Caco-2 (cell line): ENCODE results near the gene DNAH8. TPM values are rescaled to one million over a fixed set of nuclear protein-coding genes. Genes with fewer than 3 reads are reported as not detected.

ENCODE experiments used
- BruUV-seq: library from RNA; stranded (reverse); fragments of 400-500 nt; replicated peaks from 2 replicates; lab custom pipeline; 2021; lab: Mats Ljungman, UMichigan
- CTCF ChIA-PET: fragments of 300-600 bp; sonication (Branson Sonifier 250); formaldehyde crosslinking; loops from one replicate; lab custom pipeline; 2022; ENCODE audit warnings: antibody characterized with exemption; lab: Charles Lee
- POLR2A ChIA-PET: fragments of 300-600 bp; sonication (Branson Sonifier 250); formaldehyde crosslinking; loops from one replicate; lab custom pipeline; 2022; ENCODE audit warnings: antibody characterized with exemption; lab: Charles Lee
- DNase-seq, 2 experiments: peaks; one replicate each; pipeline versions ENCODE4 v3.0.0 to v3.0.0-alpha.2; 2020 to 2022
- H3K27me3 ChIP-seq: replicated peaks from 2 replicates; pipeline ENCODE4 v1.6.0; 2011; ENCODE audit warnings: low read length; ENCODE audit not compliant: control insufficient read depth, insufficient read depth
- H3K36me3 ChIP-seq: 2 replicates; pipeline ENCODE4 v1.5.1; 2011; ENCODE audit warnings: low read length; ENCODE audit not compliant: control insufficient read depth, insufficient read depth
- H3K4me1 ChIP-seq: fragments of 250-450 bp; sonication (Bioruptor Pico); 2 replicates; pipeline ENCODE4 v1.5.1; 2020; ENCODE audit warnings: mild to moderate bottlenecking
- H3K4me3 ChIP-seq: 2 replicates; pipeline ENCODE4 v1.5.1; 2011; ENCODE audit warnings: low read depth, mild to moderate bottlenecking, control low read depth, low read length
- H3K9me3 ChIP-seq: fragments of 250-450 bp; sonication (Bioruptor Pico); 2 replicates; pipeline ENCODE4 v1.5.1; 2020; ENCODE audit warnings: mild to moderate bottlenecking, moderate library complexity
- H3K27ac Mint-ChIP-seq: one replicate; pipeline ENCODE4 v1.8.0; 2022; ENCODE audit warnings: mixed read lengths; ENCODE audit not compliant: unreplicated experiment
- H3K27me3 Mint-ChIP-seq: one replicate; pipeline ENCODE4 v1.8.0; 2022; ENCODE audit warnings: mixed read lengths; ENCODE audit not compliant: insufficient read depth, unreplicated experiment
- H3K36me3 Mint-ChIP-seq: one replicate; pipeline ENCODE4 v1.8.0; 2022; ENCODE audit warnings: mild to moderate bottlenecking, mixed read lengths; ENCODE audit not compliant: insufficient read depth, unreplicated experiment
- H3K4me1 Mint-ChIP-seq: one replicate; pipeline ENCODE4 v1.8.0; 2022; ENCODE audit warnings: low read depth, mixed read lengths; ENCODE audit not compliant: unreplicated experiment
- H3K4me3 Mint-ChIP-seq: one replicate; pipeline ENCODE4 v1.8.0; 2022; ENCODE audit warnings: mild to moderate bottlenecking, moderate library complexity, mixed read lengths; ENCODE audit not compliant: unreplicated experiment
- H3K9me3 Mint-ChIP-seq: one replicate; pipeline ENCODE4 v1.8.0; 2022; ENCODE audit warnings: mixed read lengths; ENCODE audit not compliant: unreplicated experiment
- CTCF ChIP-seq, 2 experiments: fragments of 200-600 bp in 1 of 2; IDR thresholded peaks; 1 replicate in 1 of 2; 2 replicates in 1 of 2; pipeline versions ENCODE4 v1.5.1 to v1.8.0; 2011 to 2022; ENCODE audit warnings: antibody characterized with exemption in 1 of 2, control low read depth in 1 of 2, inconsistent platforms in 1 of 2, low read depth in 1 of 2, low read length in 1 of 2, mild to moderate bottlenecking in 1 of 2, moderate library complexity in 1 of 2; ENCODE audit not compliant: insufficient read depth in 1 of 2, severe bottlenecking in 1 of 2, unreplicated experiment in 1 of 2
- intact Hi-C: fragments of 100-400 bp; cut with micrococcal nuclease; formaldehyde crosslinking; loops from one replicate; pipeline ENCODE4 v1.10.0; 2022; ENCODE audit not compliant: unreplicated experiment
- total RNA-seq: library from RNA; stranded (reverse); gene quantifications from 2 replicates; pipeline ENCODE4 v1.2.3, GENCODE V29; 2022

DNAH8 gene
- total RNA-seq, 1 experiment from 2014 or later, result not detected

GRCh38 chr6:38959138-38959537, 244.0 kb downstream of the DNAH8 start:
- Histone ChIP-seq H3K4me3 (no peak overlapping the region), H3K4me1 (no peaks in the 10 kb centered on the region), H3K27me3 (no peaks in the 10 kb centered on the region), H3K36me3 (no peaks in the 10 kb centered on the region), H3K9me3 (no peaks in the 10 kb centered on the region)
- ChIA-PET CTCF (no interaction called here), POLR2A (no interaction called here)
- H3K36me3 Mint-ChIP-seq, result no peaks in the 10 kb centered on the region
- BruUV-seq, result no TSS peak
- no peaks in the 10 kb centered on the region for H3K9me3 Mint-ChIP-seq
- TF ChIP-seq CTCF (IDR thresholded peaks at IDR 0.05; ENCODE audit: insufficient read depth in 1 of 2, low read depth in 1 of 2, low read length in 1 of 2, severe bottlenecking in 1 of 2, unreplicated experiment in 1 of 2), result no peak
- intact Hi-C loops, result no loop called here
- H3K27me3 Mint-ChIP-seq, result no peaks in the 10 kb centered on the region
- H3K4me1 Mint-ChIP-seq, result no peaks in the 10 kb centered on the region
- no peak for DNase-seq
- no peak overlapping the region for H3K27ac Mint-ChIP-seq
- H3K4me3 Mint-ChIP-seq, result no peak overlapping the region

GRCh38 chr6:38968702-38969149, 253.6 kb downstream of the DNAH8 start:
- Mint-ChIP-seq H3K27ac (no peak overlapping the region), H3K36me3 (no peaks in the 10 kb centered on the region), H3K4me1 (peaks cover 6% of the 10 kb centered on the region), H3K4me3 (no peak overlapping the region), H3K27me3 (peaks cover 5% of the 10 kb centered on the region), H3K9me3 (no peaks in the 10 kb centered on the region)
- no peak overlapping the region for H3K4me3 ChIP-seq
- no peaks in the 10 kb centered on the region for H3K27me3 ChIP-seq
- BruUV-seq, result no TSS peak
- no peak for TF ChIP-seq CTCF (IDR thresholded peaks at IDR 0.05; ENCODE audit: insufficient read depth in 1 of 2, low read depth in 1 of 2, low read length in 1 of 2, severe bottlenecking in 1 of 2, unreplicated experiment in 1 of 2)
- H3K36me3 ChIP-seq, result no peaks in the 10 kb centered on the region
- no peaks in the 10 kb centered on the region for H3K9me3 ChIP-seq
- ChIA-PET POLR2A (no interaction called here), CTCF (no interaction called here)
- intact Hi-C loops, result no loop called here
- peaks cover 5% of the 10 kb centered on the region; the same call in 1 of the 2 replicates for H3K4me1 ChIP-seq
- DNase-seq, result no peak

DNA sequence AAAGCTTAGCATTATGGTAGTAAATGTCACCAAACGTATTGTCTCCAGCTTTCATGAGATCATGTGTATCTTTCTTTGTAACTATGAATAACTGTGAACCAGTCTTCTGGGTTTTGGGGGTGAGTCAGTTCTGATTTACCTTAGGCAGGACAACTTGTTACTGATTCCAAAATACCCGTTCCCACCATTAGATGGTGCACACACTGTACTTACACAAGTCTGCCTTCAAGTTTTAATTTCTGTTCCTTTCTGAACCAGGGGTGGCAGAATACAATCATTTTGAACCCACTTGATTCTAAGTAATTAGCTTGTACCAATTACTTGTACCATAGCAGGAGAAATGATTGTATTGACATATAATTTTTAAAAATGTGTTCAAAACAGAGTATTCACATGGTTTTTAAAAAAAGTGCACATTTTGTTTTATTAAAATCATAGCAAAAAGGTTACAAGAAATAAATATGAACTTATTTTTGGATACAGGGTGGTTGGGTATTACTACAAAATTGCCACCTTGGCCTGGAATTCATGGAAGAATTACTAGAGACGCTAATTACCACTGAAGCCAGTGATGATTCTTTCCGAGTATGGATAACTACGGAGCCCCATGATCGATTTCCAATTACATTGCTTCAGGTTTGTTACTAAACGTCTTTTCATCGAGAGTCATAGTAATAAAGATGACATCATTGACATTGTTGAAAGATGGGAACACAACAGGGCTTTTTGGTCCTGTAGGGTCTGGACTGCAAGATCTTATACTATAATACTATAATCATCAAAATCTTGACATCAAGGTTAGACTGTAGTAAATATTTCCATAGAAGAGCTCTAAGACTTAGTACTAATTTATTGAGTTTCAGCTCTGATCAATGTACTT, 258.3 kb downstream of the DNAH8 start:
- no TSS peak for BruUV-seq
- H3K9me3 Mint-ChIP-seq, result no peaks in the 10 kb centered on the region
- DNase-seq, result peak in 1 of 2 experiments; percentile 68
- no peak overlapping the region for H3K4me3 ChIP-seq
- no peak overlapping the region for H3K27ac Mint-ChIP-seq
- TF ChIP-seq CTCF (IDR thresholded peaks at IDR 0.05; ENCODE audit: insufficient read depth in 1 of 2, low read depth in 1 of 2, low read length in 1 of 2, severe bottlenecking in 1 of 2, unreplicated experiment in 1 of 2), result peak; percentile 75 to 82
- POLR2A ChIA-PET, result no interaction called here
- intact Hi-C loops, result loop anchor here (1.0 to 5.0 kb wide), 4 partner anchors 89 to 329 kb away; no protein-coding TSS in a partner anchor
- CTCF ChIA-PET, result interaction anchor here (0.6 to 2.9 kb wide), 9 partner anchors 18 to 191 kb away, joined by 3 to 18 read pairs (median 3); no protein-coding TSS in a partner anchor
- H3K27me3 ChIP-seq, result no peaks in the 10 kb centered on the region
- H3K4me1 ChIP-seq, result peaks cover 36% of the 10 kb centered on the region
- peaks cover 32% of the 10 kb centered on the region for H3K4me1 Mint-ChIP-seq
- no peak overlapping the region for H3K4me3 Mint-ChIP-seq
- H3K27me3 Mint-ChIP-seq, result peaks cover 5% of the 10 kb centered on the region
- no peaks in the 10 kb centered on the region for H3K9me3 ChIP-seq
- H3K36me3 Mint-ChIP-seq, result no peaks in the 10 kb centered on the region
- H3K36me3 ChIP-seq, result no peaks in the 10 kb centered on the region
